KBM-7 (cell line): ENCODE results near the gene ABHD17C.

Experiments used
- DNase-seq: peaks from one replicate; pipeline ENCODE4 v3.0.0-alpha.2; 2015
- in situ Hi-C: fragments of 300-500 bp; cut with MboI; formaldehyde crosslinking; loops from 2 replicates; pipeline ENCODE4 v1.14.3; 2020; ENCODE audit warnings: low sequenced_read_pairs, low pct_unique_long_range_greater_than_20kb, mixed read lengths

The ABHD17C gene

GRCh38 chr15:80801891-80802680, 107.0 kb downstream of the ABHD17C start:
- no peak for DNase-seq
- in situ Hi-C loops = no loop called here

GRCh38 chr15:80803580-80804525, 108.7 kb downstream of the ABHD17C start:
- in situ Hi-C loops = no loop called here

GRCh38 chr15:80804970-80805495, 109.9 kb downstream of the ABHD17C start:
- in situ Hi-C loops = no loop called here
- no peak for DNase-seq

More at GRCh38 chr15:80803580-80804525, 108.7 kb downstream of the ABHD17C start:
- no peak for DNase-seq
